Activated T-cell treated with anti-CD3 and anti-CD28 coated beads, Interleukin-2, amount 50 U/mL, for 72 hours (primary cell): ENCODE data around the gene SUCO. TPM values are rescaled to one million over a fixed set of nuclear protein-coding genes. Genes with fewer than 3 reads are reported as not detected.

Experiments used
- ATAC-seq, 2 donors: fragments of 150-1000 bp; cut with Tn5 transposase; replicated peaks in 1 of 2; 2 replicates each; pipeline ENCODE4 v1.10.0; 2021; ENCODE audit warnings: moderate library complexity in 2 of 2, mild to moderate bottlenecking in 1 of 2
- DNase-seq, 2 donors: peaks; one replicate each; pipeline ENCODE4 v3.0.0; 2021 to 2022; ENCODE audit warnings: mixed read lengths in 1 of 2
- H3K27ac Mint-ChIP-seq: one replicate; pipeline ENCODE4 v1.8.0; 2022; ENCODE audit warnings: mild to moderate bottlenecking, moderate library complexity, mixed read lengths
- H3K27me3 Mint-ChIP-seq: one replicate; pipeline ENCODE4 v1.8.0; 2022; ENCODE audit warnings: low read depth, mixed read lengths
- H3K36me3 Mint-ChIP-seq, 2 donors: one replicate each; pipeline ENCODE4 v1.8.0; 2022; ENCODE audit warnings: mixed read lengths in 2 of 2, mild to moderate bottlenecking in 1 of 2; ENCODE audit not compliant: insufficient read depth in 2 of 2
- H3K4me1 Mint-ChIP-seq: one replicate; pipeline ENCODE4 v1.8.0; 2022; ENCODE audit warnings: low read depth, mixed read lengths
- H3K4me3 Mint-ChIP-seq, 2 donors: one replicate each; pipeline ENCODE4 v1.8.0; 2022; ENCODE audit warnings: mild to moderate bottlenecking in 2 of 2, mixed read lengths in 2 of 2, moderate library complexity in 2 of 2
- H3K9me3 Mint-ChIP-seq, 2 donors: one replicate each; pipeline ENCODE4 v1.8.0; 2022; ENCODE audit warnings: mixed read lengths in 2 of 2
- total RNA-seq, 2 donors: library from RNA; stranded (reverse); gene quantifications; one replicate each; pipeline ENCODE4 v1.2.3, GENCODE V29; 2022

The SUCO gene
- total RNA-seq, 2 donors from 2014 or later, result 27.6 to 31.3 TPM

GRCh38 chr1:172554915-172555314 is 22.0 kb downstream of the SUCO start:
- peaks cover 1 to 13% of the 10 kb centered on the region in 2 donors for H3K36me3 Mint-ChIP-seq
- H3K27me3 Mint-ChIP-seq, result no peaks in the 10 kb centered on the region
- H3K4me3 Mint-ChIP-seq, result no peak overlapping the region
- H3K4me1 Mint-ChIP-seq, result peaks cover 4% of the 10 kb centered on the region
- no peak for DNase-seq
- no peaks in the 10 kb centered on the region for H3K9me3 Mint-ChIP-seq
- no peak for ATAC-seq
- H3K27ac Mint-ChIP-seq, result no peak overlapping the region

- ATAC-seq, result no peak
- no peak overlapping the region for H3K4me3 Mint-ChIP-seq
- H3K4me1 Mint-ChIP-seq, result no peaks in the 10 kb centered on the region
- peaks cover 3 to 18% of the 10 kb centered on the region in 2 donors for H3K36me3 Mint-ChIP-seq
- no peaks in the 10 kb centered on the region for H3K9me3 Mint-ChIP-seq
- no peak overlapping the region for H3K27ac Mint-ChIP-seq
- H3K27me3 Mint-ChIP-seq, result no peaks in the 10 kb centered on the region
- no peak for DNase-seq
Measured at GRCh38 chr1:172556461-172556860, 23.5 kb downstream of the SUCO start.

- DNase-seq, result no peak
- H3K36me3 Mint-ChIP-seq, result peaks cover 3 to 22% of the 10 kb centered on the region in 2 donors
- H3K27ac Mint-ChIP-seq, result no peak overlapping the region
Measured at GRCh38 chr1:172557270-172557669, 24.3 kb downstream of the SUCO start.

GRCh38 chr1:172559572-172560210 is 26.7 kb downstream of the SUCO start:
- no peak for DNase-seq
- ATAC-seq, result no peak
- peaks cover 9% of the 10 kb centered on the region for H3K4me1 Mint-ChIP-seq
- peaks cover 0 to 3% of the 10 kb centered on the region in 2 donors for H3K9me3 Mint-ChIP-seq
- no peak overlapping the region for H3K4me3 Mint-ChIP-seq
- H3K27me3 Mint-ChIP-seq, result no peaks in the 10 kb centered on the region
- H3K27ac Mint-ChIP-seq, result no peak overlapping the region
- peaks cover 10 to 39% of the 10 kb centered on the region in 2 donors for H3K36me3 Mint-ChIP-seq

More at GRCh38 chr1:172557270-172557669, 24.3 kb downstream of the SUCO start:
- Mint-ChIP-seq H3K9me3 (no peaks in the 10 kb centered on the region), H3K4me1 (no peaks in the 10 kb centered on the region), H3K27me3 (no peaks in the 10 kb centered on the region), H3K4me3 (no peak overlapping the region)
- ATAC-seq, result no peak

GRCh38 chr1:172561252-172561651 is 28.3 kb downstream of the SUCO start:
- no peak overlapping the region for H3K4me3 Mint-ChIP-seq
- no peak overlapping the region for H3K27ac Mint-ChIP-seq
- ATAC-seq (no peak), DNase-seq (no peak)
- peaks cover 0 to 3% of the 10 kb centered on the region in 2 donors for H3K9me3 Mint-ChIP-seq
- H3K4me1 Mint-ChIP-seq, result peaks cover 18% of the 10 kb centered on the region
- H3K27me3 Mint-ChIP-seq, result no peaks in the 10 kb centered on the region
- H3K36me3 Mint-ChIP-seq, result peaks cover 13 to 34% of the 10 kb centered on the region in 2 donors

GRCh38 chr1:172566196-172566997 is 33.4 kb downstream of the SUCO start:
- DNase-seq, result no peak
- peak; percentile 50 to 62 for ATAC-seq
- Mint-ChIP-seq H3K27ac (peak overlapping the region; percentile 86), H3K4me3 (peak overlapping the region; percentile 31), H3K27me3 (no peaks in the 10 kb centered on the region), H3K4me1 (peaks cover 20% of the 10 kb centered on the region), H3K9me3 (peaks cover 3 to 5% of the 10 kb centered on the region in 2 donors), H3K36me3 (peaks cover 14 to 33% of the 10 kb centered on the region in 2 donors)

GRCh38 chr1:172567720-172568119 is 34.8 kb downstream of the SUCO start:
- DNase-seq (no peak), ATAC-seq (no peak)
- H3K36me3 Mint-ChIP-seq, result peaks cover 14 to 27% of the 10 kb centered on the region in 2 donors
- H3K4me1 Mint-ChIP-seq, result peaks cover 19% of the 10 kb centered on the region
- no peak overlapping the region for H3K4me3 Mint-ChIP-seq
- no peaks in the 10 kb centered on the region for H3K27me3 Mint-ChIP-seq
- no peak overlapping the region for H3K27ac Mint-ChIP-seq
- H3K9me3 Mint-ChIP-seq, result peaks cover 3 to 5% of the 10 kb centered on the region in 2 donors

- H3K27me3 Mint-ChIP-seq, result no peaks in the 10 kb centered on the region
- H3K4me3 Mint-ChIP-seq, result no peak overlapping the region
- no peaks in the 10 kb centered on the region for H3K4me1 Mint-ChIP-seq
- H3K27ac Mint-ChIP-seq, result no peak overlapping the region
- ATAC-seq (no peak), DNase-seq (no peak)
- peaks cover 4 to 21% of the 10 kb centered on the region in 2 donors for H3K36me3 Mint-ChIP-seq
- peaks cover 2 to 3% of the 10 kb centered on the region in 2 donors for H3K9me3 Mint-ChIP-seq
Measured at GRCh38 chr1:172574080-172574479, 41.1 kb downstream of the SUCO start.

- DNase-seq (no peak), ATAC-seq (no peak)
- Mint-ChIP-seq H3K36me3 (peaks cover 2 to 13% of the 10 kb centered on the region in 2 donors), H3K4me1 (peaks cover 22% of the 10 kb centered on the region), H3K9me3 (no peaks in the 10 kb centered on the region), H3K4me3 (no peak overlapping the region), H3K27me3 (no peaks in the 10 kb centered on the region), H3K27ac (no peak overlapping the region)
Measured at GRCh38 chr1:172578586-172578985, 45.6 kb downstream of the SUCO start.

GRCh38 chr1:172581273-172581672 is 48.3 kb downstream of the SUCO start:
- Mint-ChIP-seq H3K27ac (no peak overlapping the region), H3K36me3 (peaks cover 2 to 8% of the 10 kb centered on the region in 2 donors), H3K4me1 (peaks cover 22% of the 10 kb centered on the region), H3K27me3 (no peaks in the 10 kb centered on the region), H3K4me3 (no peak overlapping the region), H3K9me3 (no peaks in the 10 kb centered on the region)
- DNase-seq (no peak), ATAC-seq (no peak)

GRCh38 chr1:172581779-172582178 is 48.8 kb downstream of the SUCO start:
- Mint-ChIP-seq H3K36me3 (peaks cover 2 to 8% of the 10 kb centered on the region in 2 donors), H3K4me1 (peaks cover 22% of the 10 kb centered on the region), H3K27ac (peak overlapping the region; percentile 82), H3K4me3 (peak overlapping the region in 1 of 2 donors; percentile 16), H3K9me3 (no peaks in the 10 kb centered on the region), H3K27me3 (no peaks in the 10 kb centered on the region)
- ATAC-seq, result peak in 1 of 2 donors; percentile 21
- DNase-seq, result no peak

GRCh38 chr1:172582889-172583288 is 49.9 kb downstream of the SUCO start:
- Mint-ChIP-seq H3K4me1 (peaks cover 24% of the 10 kb centered on the region), H3K36me3 (peaks cover 2 to 8% of the 10 kb centered on the region in 2 donors), H3K27me3 (no peaks in the 10 kb centered on the region), H3K4me3 (no peak overlapping the region), H3K9me3 (no peaks in the 10 kb centered on the region), H3K27ac (no peak overlapping the region)
- ATAC-seq, result no peak
- DNase-seq, result no peak

- no peak overlapping the region for H3K27ac Mint-ChIP-seq
- peaks cover 45% of the 10 kb centered on the region for H3K4me1 Mint-ChIP-seq
- no peaks in the 10 kb centered on the region for H3K9me3 Mint-ChIP-seq
- H3K36me3 Mint-ChIP-seq, result peaks cover 5 to 16% of the 10 kb centered on the region in 2 donors
- DNase-seq (no peak), ATAC-seq (no peak)
- H3K4me3 Mint-ChIP-seq, result no peak overlapping the region
- H3K27me3 Mint-ChIP-seq, result no peaks in the 10 kb centered on the region
Measured at GRCh38 chr1:172585348-172585747, 52.4 kb downstream of the SUCO start.
